ES-I3 (cell line): ENCODE measurements around the gene ZNF133.
"Not testable (repeated sequence)": the region's sequence is repeated elsewhere in the genome, so short reads cannot be mapped to it uniquely, and the experiment has no call there.

Experiments used
- H3K36me3 ChIP-seq: 2 replicates; pipeline ENCODE4 v1.6.1; 2013; ENCODE audit warnings: mild to moderate bottlenecking, low read length, control low read depth, moderate library complexity; ENCODE audit not compliant: insufficient read depth
- H3K4me1 ChIP-seq: 2 replicates; pipeline ENCODE4 v1.6.1; 2013; ENCODE audit warnings: mild to moderate bottlenecking, control low read depth, low read length; ENCODE audit not compliant: insufficient read depth
- H3K9ac ChIP-seq: 2 replicates; pipeline ENCODE4 v1.6.1; 2013; ENCODE audit warnings: low read depth, mild to moderate bottlenecking, low read length, moderate library complexity
- H3K9me3 ChIP-seq: 2 replicates; pipeline ENCODE4 v1.6.1; 2013; ENCODE audit warnings: mild to moderate bottlenecking, low read length, moderate library complexity; ENCODE audit not compliant: control insufficient read depth, insufficient read depth

Gene ZNF133

DNA sequence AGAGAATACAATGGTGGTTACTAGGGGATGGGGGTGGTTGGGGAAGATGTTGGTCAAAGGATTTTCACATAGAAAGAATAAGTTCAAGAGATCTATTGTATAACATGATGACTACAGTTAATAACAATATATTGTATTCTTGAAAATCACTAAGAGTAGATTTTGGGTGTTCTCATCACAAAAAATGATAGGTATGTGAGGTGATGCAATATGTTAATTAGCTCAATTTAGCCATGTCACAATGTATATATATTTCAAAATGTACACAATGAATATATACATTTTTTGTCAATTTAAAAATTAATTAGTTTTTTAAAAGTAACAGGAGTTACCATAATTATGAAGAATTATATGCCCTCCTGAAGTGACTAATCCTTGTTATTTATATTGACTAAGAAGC, 22.3 kb downstream of the ZNF133 start:
- Histone ChIP-seq H3K4me1 (no peaks in the 10 kb centered on the region), H3K36me3 (peaks cover 5% of the 10 kb centered on the region), H3K9me3 (no peaks in the 10 kb centered on the region)

GRCh38 chr20:18312723-18313122, 24.4 kb downstream of the ZNF133 start:
- no peaks in the 10 kb centered on the region for H3K9me3 ChIP-seq
- peaks cover 6% of the 10 kb centered on the region for H3K36me3 ChIP-seq
- no peak overlapping the region for H3K9ac ChIP-seq
- H3K4me1 ChIP-seq: no peaks in the 10 kb centered on the region

More for the DNA sequence above, 22.3 kb downstream of the ZNF133 start:
- no peak overlapping the region for H3K9ac ChIP-seq

- no peaks in the 10 kb centered on the region for H3K9me3 ChIP-seq
- H3K36me3 ChIP-seq: peaks cover 6% of the 10 kb centered on the region
- no peaks in the 10 kb centered on the region for H3K4me1 ChIP-seq
- no peak overlapping the region for H3K9ac ChIP-seq
These were observed 25.1 kb downstream of the ZNF133 start for GRCh38 chr20:18313411-18313810.

- Histone ChIP-seq H3K9ac (no peak overlapping the region), H3K9me3 (no peaks in the 10 kb centered on the region), H3K36me3 (peaks cover 6% of the 10 kb centered on the region), H3K4me1 (no peaks in the 10 kb centered on the region)
These were observed 26.6 kb downstream of the ZNF133 start for GRCh38 chr20:18314786-18315406.

GRCh38 chr20:18316166-18316565, 27.8 kb downstream of the ZNF133 start:
- H3K36me3 ChIP-seq: peaks cover 6% of the 10 kb centered on the region
- H3K9ac ChIP-seq: no peak overlapping the region
- H3K9me3 ChIP-seq: no peaks in the 10 kb centered on the region
- H3K4me1 ChIP-seq: no peaks in the 10 kb centered on the region

DNA sequence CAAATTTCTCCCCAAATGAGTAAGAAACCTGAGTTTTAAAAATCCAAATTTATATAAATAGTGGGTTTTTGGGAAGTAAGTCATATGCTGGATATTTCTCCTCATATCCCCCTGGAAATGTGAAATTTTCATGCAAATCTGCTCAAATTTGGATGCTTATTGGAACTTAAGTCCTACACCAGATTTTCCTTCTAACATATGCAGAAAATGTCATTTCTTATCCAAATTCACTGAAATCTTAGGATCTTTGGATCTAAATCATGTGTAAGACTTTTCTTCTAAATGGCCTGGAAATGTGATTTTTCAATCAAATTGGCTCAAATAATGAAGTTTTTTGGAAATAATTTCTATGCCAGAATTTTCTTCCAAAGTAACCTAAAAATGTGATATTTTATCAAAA, 33.0 kb downstream of the ZNF133 start:
- no peaks in the 10 kb centered on the region for H3K36me3 ChIP-seq
- H3K9me3 ChIP-seq: no peaks in the 10 kb centered on the region
- H3K9ac ChIP-seq: no peak overlapping the region
- peaks cover 18% of the 10 kb centered on the region for H3K4me1 ChIP-seq

GRCh38 chr20:18321976-18322950, 33.9 kb downstream of the ZNF133 start:
- H3K9ac ChIP-seq: no peak overlapping the region
- H3K4me1 ChIP-seq: peaks cover 18% of the 10 kb centered on the region
- H3K9me3 ChIP-seq: peaks cover 1% of the 10 kb centered on the region; the same call in 1 of the 2 replicates
- H3K36me3 ChIP-seq: no peaks in the 10 kb centered on the region

GRCh38 chr20:18323705-18324104, 35.4 kb downstream of the ZNF133 start:
- Histone ChIP-seq H3K4me1 (peaks cover 18% of the 10 kb centered on the region), H3K36me3 (no peaks in the 10 kb centered on the region), H3K9ac (peak overlapping the region; percentile 29), H3K9me3 (peaks cover 7% of the 10 kb centered on the region; the same call in 1 of the 2 replicates)

- Histone ChIP-seq H3K9me3 (peaks cover 7% of the 10 kb centered on the region; the same call in 1 of the 2 replicates), H3K9ac (no peak overlapping the region), H3K36me3 (no peaks in the 10 kb centered on the region), H3K4me1 (peaks cover 18% of the 10 kb centered on the region)
These were observed 36.3 kb downstream of the ZNF133 start for GRCh38 chr20:18324596-18325089.

- no peak overlapping the region for H3K9ac ChIP-seq
- peaks cover 7% of the 10 kb centered on the region; the same call in 1 of the 2 replicates for H3K9me3 ChIP-seq
- peaks cover 18% of the 10 kb centered on the region for H3K4me1 ChIP-seq
- no peaks in the 10 kb centered on the region for H3K36me3 ChIP-seq
These were observed 38.7 kb downstream of the ZNF133 start for GRCh38 chr20:18326990-18327389.

- Histone ChIP-seq H3K9ac (no peak overlapping the region), H3K9me3 (peaks cover 7% of the 10 kb centered on the region; the same call in 1 of the 2 replicates), H3K4me1 (no peaks in the 10 kb centered on the region), H3K36me3 (no peaks in the 10 kb centered on the region)
These were observed 43.4 kb downstream of the ZNF133 start for GRCh38 chr20:18331694-18332093.

GRCh38 chr20:18349749-18350148, 61.4 kb downstream of the ZNF133 start:
- not testable (repeated sequence) for H3K9me3 ChIP-seq, H3K4me1 ChIP-seq, H3K36me3 ChIP-seq, H3K9ac ChIP-seq

- no peak overlapping the region for H3K9ac ChIP-seq
- H3K4me1 ChIP-seq: no peaks in the 10 kb centered on the region
- no peaks in the 10 kb centered on the region for H3K36me3 ChIP-seq
- peaks cover 3% of the 10 kb centered on the region for H3K9me3 ChIP-seq
These were observed 71.5 kb downstream of the ZNF133 start for GRCh38 chr20:18359854-18360253.

DNA sequence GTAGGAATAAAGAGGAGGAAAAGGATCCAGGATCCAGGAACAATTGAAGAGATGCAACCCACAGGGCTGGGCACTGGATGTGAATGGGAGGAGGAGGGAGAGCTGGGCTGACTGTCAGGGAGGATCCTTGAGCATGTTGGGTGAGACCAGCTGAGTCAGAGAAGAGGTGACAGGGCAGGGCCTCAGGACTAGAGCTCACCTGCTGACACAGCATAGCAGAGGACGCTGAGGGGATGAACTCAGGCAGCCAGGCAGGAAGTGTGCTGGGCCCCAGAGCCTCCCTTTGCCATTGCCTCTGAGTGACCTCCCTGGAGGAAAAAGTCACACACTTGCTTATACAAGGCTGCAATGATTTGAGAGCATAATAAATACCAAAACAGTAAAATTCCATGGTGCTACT, 72.3 kb downstream of the ZNF133 start:
- Histone ChIP-seq H3K9ac (no peak overlapping the region), H3K9me3 (no peaks in the 10 kb centered on the region), H3K4me1 (no peaks in the 10 kb centered on the region), H3K36me3 (no peaks in the 10 kb centered on the region)
